HepG2 (cell line): ENCODE data around the gene RABL6. TPM values are rescaled to one million over a fixed set of nuclear protein-coding genes. Genes with fewer than 3 reads are reported as not detected.

Source experiments
- ATAC-seq: fragments of 200-7000 bp; cut with Tn5 transposase; 3 replicates; pipeline ENCODE4 v1.9.1; 2020; ENCODE audit warnings: mild to moderate bottlenecking, moderate library complexity
- BruUV-seq: library from RNA; stranded (reverse); fragments of 400-500 nt; replicated peaks from 2 replicates; lab custom pipeline; 2021; lab: Mats Ljungman, UMichigan
- CTCF ChIA-PET: fragments of 300-600 bp; formaldehyde crosslinking; extraction: SDS; loops from one replicate; lab custom pipeline; 2021; ENCODE audit warnings: low total read pairs, inconsistent platforms, low intra/inter-chr PET ratio; lab: Yijun Ruan, JAX
- POLR2A ChIA-PET: fragments of 350-600 bp; sonication (Branson Sonifier 250); formaldehyde crosslinking; loops from one replicate; lab custom pipeline; 2020; ENCODE audit warnings: antibody characterized with exemption, inconsistent platforms; lab: Yijun Ruan, JAX
- DNase-seq: peaks from one replicate; pipeline ENCODE4 v3.0.0-alpha.2; 2015; ENCODE audit warnings: low spot score
- FAIRE-seq: peaks from 3 replicates; lab custom pipeline; 2011; peaks lifted over from hg19 to GRCh38; lab: Jason Lieb, UNC
- H2AFZ ChIP-seq: one replicate; pipeline ENCODE4 v1.6.1; 2011; ENCODE audit warnings: low read length, inconsistent platforms
- H3K27ac ChIP-seq: fragments of 300-600 bp; 3 replicates; pipeline ENCODE4 v1.8.0; 2011; ENCODE audit warnings: mixed run types, mild to moderate bottlenecking, mixed read lengths, low read length, inconsistent platforms; ENCODE audit not compliant: insufficient read depth; ENCODE audit errors: extremely low read length
- H3K27me3 ChIP-seq, 2 experiments: fragments of 200-600 bp in 1 of 2; 2 replicates in 1 of 2; 3 replicates in 1 of 2; pipeline versions ENCODE4 v1.6.0 to v1.8.0; 2011; ENCODE audit warnings: low read length in 2 of 2, mild to moderate bottlenecking in 2 of 2, moderate library complexity in 2 of 2, inconsistent platforms in 1 of 2; ENCODE audit not compliant: insufficient read depth in 2 of 2, control insufficient read depth in 1 of 2
- H3K36me3 ChIP-seq, 2 experiments: fragments of 200-600 bp in 1 of 2; replicated peaks in 1 of 2; 2 replicates in 1 of 2; 3 replicates in 1 of 2; pipeline versions ENCODE4 v1.5.1 to v1.8.0; 2011; ENCODE audit warnings: low read length in 2 of 2, inconsistent platforms in 1 of 2; ENCODE audit not compliant: insufficient read depth in 2 of 2, control insufficient read depth in 1 of 2
- H3K4me1 ChIP-seq: 2 replicates; pipeline ENCODE4 v1.5.1; 2012; ENCODE audit warnings: low read length, inconsistent platforms; ENCODE audit not compliant: insufficient read depth
- H3K4me2 ChIP-seq: 2 replicates; pipeline ENCODE4 v1.6.0; 2011; ENCODE audit warnings: low read depth, low read length, inconsistent platforms
- H3K4me3 ChIP-seq, 3 experiments: fragments of 200-600 bp in 1 of 3; sonication (generic), shearing (Covaris generic) in 1 of 3; replicated peaks in 1 of 3; 2 replicates each; pipeline ENCODE4 v1.5.1; 2011 to 2016; ENCODE audit warnings: low read length in 3 of 3, inconsistent platforms in 2 of 3, low read depth in 2 of 3, mild to moderate bottlenecking in 2 of 3, control low read depth in 1 of 3, mixed read lengths in 1 of 3; ENCODE audit not compliant: insufficient read depth in 1 of 3
- H3K79me2 ChIP-seq: one replicate; pipeline ENCODE4 v1.6.1; 2011; ENCODE audit warnings: low read length, inconsistent platforms; ENCODE audit not compliant: insufficient read depth
- H3K9ac ChIP-seq: 2 replicates; pipeline ENCODE4 v1.6.0; 2011; ENCODE audit warnings: mild to moderate bottlenecking, low read depth, low read length, inconsistent platforms; ENCODE audit not compliant: insufficient read depth
- H3K9me3 ChIP-seq: 2 replicates; pipeline ENCODE4 v1.5.1; 2012; ENCODE audit warnings: mild to moderate bottlenecking, low read length
- H4K20me1 ChIP-seq: 2 replicates; pipeline ENCODE4 v1.6.0; 2011; ENCODE audit warnings: inconsistent platforms, mild to moderate bottlenecking, low read length, moderate library complexity; ENCODE audit not compliant: insufficient read depth
- AGO2 ChIP-seq: fragments of 200-400 bp; formaldehyde crosslinking; optimal IDR thresholded peaks from 2 replicates; pipeline ENCODE3; 2017; ENCODE audit warnings: mild to moderate bottlenecking, low read depth, low read length, moderate library complexity
- CCAR2 ChIP-seq: fragments of 200-400 bp; formaldehyde crosslinking; optimal IDR thresholded peaks from 2 replicates; pipeline ENCODE3; 2018; ENCODE audit warnings: low read depth, mild to moderate bottlenecking, low read length, moderate library complexity
- NFKBIZ ChIP-seq: IDR thresholded peaks from 2 replicates; pipeline ENCODE4 v1.6.1; 2018; ENCODE audit warnings: missing genetic modification reagents, missing compliant biosample characterization
- PAF1 ChIP-seq: IDR thresholded peaks from 2 replicates; pipeline ENCODE4 v1.6.1; 2016; ENCODE audit warnings: missing genetic modification reagents, missing compliant biosample characterization
- POLR2G ChIP-seq: fragments of 200-400 bp; formaldehyde crosslinking; IDR thresholded peaks from 2 replicates; pipeline ENCODE4 v1.6.1; 2018; ENCODE audit warnings: mild to moderate bottlenecking, low read depth, low read length, moderate library complexity
- SOX6 ChIP-seq, 2 experiments: fragments of 450-650 bp in 1 of 2; sonication (generic) in 1 of 2; formaldehyde crosslinking in 1 of 2; IDR thresholded peaks; 2 replicates each; pipeline versions ENCODE4 v1.4.0 to v1.6.1; 2017 to 2020; ENCODE audit warnings: antibody characterized with exemption in 1 of 2, mild to moderate bottlenecking in 1 of 2, missing genetic modification reagents in 1 of 2
- TMF1 ChIP-seq: sonication (generic); formaldehyde crosslinking; IDR thresholded peaks from 2 replicates; pipeline ENCODE4 v1.8.1; 2022; ENCODE audit warnings: low read depth, missing genetic modification reagents
- TP53 ChIP-seq: sonication (generic); formaldehyde crosslinking; conservative IDR thresholded peaks from 2 replicates; pipeline ENCODE4 v1.4.0; 2020; ENCODE audit warnings: missing genetic modification reagents
- ZMYM3 ChIP-seq: sonication (generic); formaldehyde crosslinking; IDR thresholded peaks from 2 replicates; pipeline ENCODE4 v1.5.1; 2020; ENCODE audit warnings: mild to moderate bottlenecking, missing genetic modification reagents
- ZNF564 ChIP-seq: sonication (generic); formaldehyde crosslinking; IDR thresholded peaks from 2 replicates; pipeline ENCODE4 v1.8.1; 2023; ENCODE audit warnings: mild to moderate bottlenecking, missing genetic modification reagents
- ZNF780A ChIP-seq: sonication (generic); formaldehyde crosslinking; IDR thresholded peaks from 2 replicates; pipeline ENCODE4 v1.8.0; 2022; ENCODE audit warnings: mild to moderate bottlenecking, missing genetic modification reagents, moderate library complexity
- WGBS: methylation state at CpG from one replicate; pipeline ENCODE4 v1.1.6; 2017; ENCODE audit warnings: low lambda C conversion rate; 5-methylcytosine and 5-hydroxymethylcytosine counted together
- in situ Hi-C: cut with HindIII; loops from 2 replicates; pipeline ENCODE4 v1.10.0; 2017; ENCODE audit warnings: low pct_unique_long_range_greater_than_20kb; ENCODE audit not compliant: extremely low pct_ligation_motif_present
- intact Hi-C: fragments of 100-400 bp; cut with micrococcal nuclease; formaldehyde crosslinking; loops from one replicate; pipeline ENCODE4 v1.10.0; 2022; ENCODE audit not compliant: unreplicated experiment
- polyA plus RNA-seq, 8 experiments: library from polyadenylated mRNA; depleted of rRNA in 3 of 8; stranded (reverse) in 7 of 8; unstranded in 1 of 8; fragments of >200 nt; fragmentation: Illumina TruSeq in 4 of 8; extraction: Trizol in 4 of 8; gene quantifications; 2 replicates each; pipeline versions ENCODE4 v1.2.1 to v1.2.3, GENCODE V29; 2011 to 2016; ENCODE audit warnings: low read depth in 4 of 8, missing spikeins in 1 of 8, mixed read lengths in 1 of 8; ENCODE audit not compliant: insufficient read depth in 1 of 8
- total RNA-seq, 5 experiments: library from RNA; depleted of rRNA; stranded (reverse); fragments of >200 nt; fragmentation: Illumina TruSeq; extraction: Trizol; gene quantifications; 2 replicates each; pipeline ENCODE4 v1.2.3, GENCODE V29; 2016; ENCODE audit warnings: low read depth in 1 of 5
- TF ChIP-seq, protein P1 (sequence below): sonication (generic); formaldehyde crosslinking; IDR thresholded peaks from 2 replicates; pipeline ENCODE4 v1.5.0; 2020; ENCODE audit warnings: missing genetic modification reagents
- TF ChIP-seq, protein P2 (sequence below): sonication (generic); formaldehyde crosslinking; IDR thresholded peaks from 2 replicates; pipeline ENCODE4 v1.5.1; 2020; ENCODE audit warnings: mild to moderate bottlenecking, missing genetic modification reagents
- TF ChIP-seq, protein P3 (sequence below): sonication (generic); formaldehyde crosslinking; IDR thresholded peaks from 2 replicates; pipeline ENCODE4 v1.4.0; 2020; ENCODE audit warnings: missing genetic modification reagents, borderline replicate concordance

Gene RABL6
- total and polyA plus RNA-seq, 2 of the 13 experiments (the other 11 are each of a cell fraction or from before 2014, with no cell fraction given), result 81.5 to 125 TPM

GRCh38 chr9:136850866-136851775, 43.4 kb downstream of the RABL6 start:
- Histone ChIP-seq H3K36me3 (peaks cover 11 to 20% of the 10 kb centered on the region in 2 experiments), H3K4me3 (peak overlapping the region in 1 of 3 experiments; percentile 98; a peak in 2 of 6 replicates), H3K4me2 (peak overlapping the region; percentile 87), H3K9ac (peak overlapping the region; percentile 94; the same call in 1 of the 2 replicates), H4K20me1 (peaks cover 9% of the 10 kb centered on the region; the same call in 1 of the 2 replicates), H3K4me1 (peaks cover 30% of the 10 kb centered on the region), H3K27me3 (no peaks in the 10 kb centered on the region; a peak in 1 of 5 replicates), H3K27ac (peak overlapping the region; percentile 31), H3K79me2 (peaks cover 17% of the 10 kb centered on the region), H3K9me3 (no peaks in the 10 kb centered on the region), H2AFZ (no peak overlapping the region)
- DNase-seq (no peak), ATAC-seq (no peak), FAIRE-seq (no peak)
- BruUV-seq, result no TSS peak
- WGBS, result 90% methylated on average over 4 of the region's 23 CpGs
- CTCF ChIA-PET, result no interaction called here
- POLR2A ChIA-PET, result interaction anchor here (0.7 to 1.0 kb wide), 3 partner anchors 9 to 15 kb away, joined by 4 to 5 read pairs (median 4); partner anchors contain the start of gene EDF1
- in situ Hi-C loops (no loop called here), intact Hi-C loops (no loop called here)
- TF ChIP-seq AGO2 (peak; percentile 77), PAF1 (CRISPR knock-in tag) (0 out of 2 replicates have a peak, but pooled peaks have one; percentile 48), SOX6 (IDR thresholded peaks at IDR 0.05) (no peak), SOX6 (CRISPR knock-in tag; IDR thresholded peaks at IDR 0.05) (no peak), POLR2G (peak; percentile 45; the same call in 1 of the 2 replicates), TMF1 (CRISPR knock-in tag) (no peak), ZMYM3 (CRISPR knock-in tag) (no peak), ZNF780A (CRISPR knock-in tag) (no peak), CCAR2 (no peak), TP53 (CRISPR knock-in tag) (no peak), NFKBIZ (CRISPR knock-in tag) (no peak), ZNF564 (CRISPR knock-in tag) (no peak)
- TF ChIP-seq, protein P1, sequence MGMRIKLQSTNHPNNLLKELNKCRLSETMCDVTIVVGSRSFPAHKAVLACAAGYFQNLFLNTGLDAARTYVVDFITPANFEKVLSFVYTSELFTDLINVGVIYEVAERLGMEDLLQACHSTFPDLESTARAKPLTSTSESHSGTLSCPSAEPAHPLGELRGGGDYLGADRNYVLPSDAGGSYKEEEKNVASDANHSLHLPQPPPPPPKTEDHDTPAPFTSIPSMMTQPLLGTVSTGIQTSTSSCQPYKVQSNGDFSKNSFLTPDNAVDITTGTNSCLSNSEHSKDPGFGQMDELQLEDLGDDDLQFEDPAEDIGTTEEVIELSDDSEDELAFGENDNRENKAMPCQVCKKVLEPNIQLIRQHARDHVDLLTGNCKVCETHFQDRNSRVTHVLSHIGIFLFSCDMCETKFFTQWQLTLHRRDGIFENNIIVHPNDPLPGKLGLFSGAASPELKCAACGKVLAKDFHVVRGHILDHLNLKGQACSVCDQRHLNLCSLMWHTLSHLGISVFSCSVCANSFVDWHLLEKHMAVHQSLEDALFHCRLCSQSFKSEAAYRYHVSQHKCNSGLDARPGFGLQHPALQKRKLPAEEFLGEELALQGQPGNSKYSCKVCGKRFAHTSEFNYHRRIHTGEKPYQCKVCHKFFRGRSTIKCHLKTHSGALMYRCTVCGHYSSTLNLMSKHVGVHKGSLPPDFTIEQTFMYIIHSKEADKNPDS (CRISPR knock-in tag), result 0 out of 2 replicates have a peak, but pooled peaks have one; percentile 31
- TF ChIP-seq, protein P2, sequence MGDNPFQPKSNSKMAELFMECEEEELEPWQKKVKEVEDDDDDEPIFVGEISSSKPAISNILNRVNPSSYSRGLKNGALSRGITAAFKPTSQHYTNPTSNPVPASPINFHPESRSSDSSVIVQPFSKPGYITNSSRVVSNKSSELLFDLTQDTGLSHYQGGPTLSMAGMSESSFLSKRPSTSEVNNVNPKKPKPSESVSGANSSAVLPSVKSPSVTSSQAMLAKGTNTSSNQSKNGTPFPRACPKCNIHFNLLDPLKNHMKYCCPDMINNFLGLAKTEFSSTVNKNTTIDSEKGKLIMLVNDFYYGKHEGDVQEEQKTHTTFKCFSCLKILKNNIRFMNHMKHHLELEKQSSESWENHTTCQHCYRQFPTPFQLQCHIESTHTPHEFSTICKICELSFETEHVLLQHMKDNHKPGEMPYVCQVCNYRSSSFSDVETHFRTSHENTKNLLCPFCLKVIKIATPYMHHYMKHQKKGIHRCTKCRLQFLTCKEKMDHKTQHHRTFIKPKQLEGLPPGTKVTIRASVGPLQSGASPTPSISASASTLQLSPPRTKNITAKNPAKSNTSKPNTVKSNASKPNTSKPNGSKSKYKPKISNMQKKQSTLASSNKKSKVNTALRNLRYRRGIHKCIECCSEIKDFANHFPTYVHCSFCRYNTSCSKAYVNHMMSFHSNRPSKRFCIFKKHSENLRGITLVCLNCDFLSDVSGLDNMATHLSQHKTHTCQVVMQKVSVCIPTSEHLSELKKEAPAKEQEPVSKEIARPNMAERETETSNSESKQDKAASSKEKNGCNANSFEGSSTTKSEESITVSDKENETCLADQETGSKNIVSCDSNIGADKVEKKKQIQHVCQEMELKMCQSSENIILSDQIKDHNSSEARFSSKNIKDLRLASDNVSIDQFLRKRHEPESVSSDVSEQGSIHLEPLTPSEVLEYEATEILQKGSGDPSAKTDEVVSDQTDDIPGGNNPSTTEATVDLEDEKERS (CRISPR knock-in tag), result 0 out of 2 replicates have a peak, but pooled peaks have one; percentile 39
- TF ChIP-seq, protein P3, sequence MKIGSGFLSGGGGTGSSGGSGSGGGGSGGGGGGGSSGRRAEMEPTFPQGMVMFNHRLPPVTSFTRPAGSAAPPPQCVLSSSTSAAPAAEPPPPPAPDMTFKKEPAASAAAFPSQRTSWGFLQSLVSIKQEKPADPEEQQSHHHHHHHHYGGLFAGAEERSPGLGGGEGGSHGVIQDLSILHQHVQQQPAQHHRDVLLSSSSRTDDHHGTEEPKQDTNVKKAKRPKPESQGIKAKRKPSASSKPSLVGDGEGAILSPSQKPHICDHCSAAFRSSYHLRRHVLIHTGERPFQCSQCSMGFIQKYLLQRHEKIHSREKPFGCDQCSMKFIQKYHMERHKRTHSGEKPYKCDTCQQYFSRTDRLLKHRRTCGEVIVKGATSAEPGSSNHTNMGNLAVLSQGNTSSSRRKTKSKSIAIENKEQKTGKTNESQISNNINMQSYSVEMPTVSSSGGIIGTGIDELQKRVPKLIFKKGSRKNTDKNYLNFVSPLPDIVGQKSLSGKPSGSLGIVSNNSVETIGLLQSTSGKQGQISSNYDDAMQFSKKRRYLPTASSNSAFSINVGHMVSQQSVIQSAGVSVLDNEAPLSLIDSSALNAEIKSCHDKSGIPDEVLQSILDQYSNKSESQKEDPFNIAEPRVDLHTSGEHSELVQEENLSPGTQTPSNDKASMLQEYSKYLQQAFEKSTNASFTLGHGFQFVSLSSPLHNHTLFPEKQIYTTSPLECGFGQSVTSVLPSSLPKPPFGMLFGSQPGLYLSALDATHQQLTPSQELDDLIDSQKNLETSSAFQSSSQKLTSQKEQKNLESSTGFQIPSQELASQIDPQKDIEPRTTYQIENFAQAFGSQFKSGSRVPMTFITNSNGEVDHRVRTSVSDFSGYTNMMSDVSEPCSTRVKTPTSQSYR (CRISPR knock-in tag), result no peak
